Measurements from ENCODE around the gene ZNF697.

The ZNF697 gene

GRCh38 chr1:119653135-119653838, 5.2 kb upstream of the ZNF697 start:
- no peak for TF ChIP-seq CTCF (IDR thresholded peaks at IDR 0.05; ENCODE audit: low read depth, low read length)
- no peak overlapping the region for H3K4me3 ChIP-seq (ENCODE audit: low read depth, low read length)

- no peak overlapping the region for H3K4me3 ChIP-seq (ENCODE audit: low read depth, low read length)
- no peak for TF ChIP-seq CTCF (IDR thresholded peaks at IDR 0.05; ENCODE audit: low read depth, low read length)
These were observed 4.5 kb upstream of the ZNF697 start for GRCh38 chr1:119652587-119652986.

GRCh38 chr1:119651641-119652040, 3.6 kb upstream of the ZNF697 start:
- no peak for TF ChIP-seq CTCF (IDR thresholded peaks at IDR 0.05; ENCODE audit: low read depth, low read length)
- H3K4me3 ChIP-seq (ENCODE audit: low read depth, low read length), result no peak overlapping the region

GRCh38 chr1:119651133-119651532, 3.1 kb upstream of the ZNF697 start:
- H3K4me3 ChIP-seq (ENCODE audit: low read depth, low read length), result no peak overlapping the region
- no peak for TF ChIP-seq CTCF (IDR thresholded peaks at IDR 0.05; ENCODE audit: low read depth, low read length)

- no peak for TF ChIP-seq CTCF (IDR thresholded peaks at IDR 0.05; ENCODE audit: low read depth, low read length)
These were observed 546 bp upstream of the ZNF697 start for GRCh38 chr1:119648620-119649004.

GRCh38 chr1:119647228-119647733, 785 bp downstream of the ZNF697 start:
- no peak for TF ChIP-seq CTCF (IDR thresholded peaks at IDR 0.05; ENCODE audit: low read depth, low read length)
- H3K4me3 ChIP-seq (ENCODE audit: low read depth, low read length), result peak overlapping the region; percentile 97

More at GRCh38 chr1:119648620-119649004, 546 bp upstream of the ZNF697 start:
- peak overlapping the region; percentile 97 for H3K4me3 ChIP-seq (ENCODE audit: low read depth, low read length)

- no peak for TF ChIP-seq CTCF (IDR thresholded peaks at IDR 0.05; ENCODE audit: low read depth, low read length)
- H3K4me3 ChIP-seq (ENCODE audit: low read depth, low read length), result peak overlapping the region; percentile 97
These were observed 1.4 kb downstream of the ZNF697 start for GRCh38 chr1:119646521-119647227.
